Fibroblast of lung (primary cell): ENCODE results near the gene SPATA2L.

ENCODE experiments used
- EZH2 ChIP-seq: IDR thresholded peaks from 2 replicates; pipeline ENCODE4 v1.5.1; 2012; ENCODE audit warnings: low read length, control low read depth, mild to moderate bottlenecking; ENCODE audit errors: missing control alignments
- TF ChIP-seq, protein P1 (sequence below), 2 donors: IDR thresholded peaks in 1 of 2; conservative IDR thresholded peaks in 1 of 2; 1 replicate in 1 of 2; 2 replicates in 1 of 2; pipeline ENCODE4 v1.5.1; 2011 to 2012; ENCODE audit warnings: low read length in 2 of 2, control low read depth in 1 of 2, inconsistent platforms in 1 of 2, low read depth in 1 of 2, mild to moderate bottlenecking in 1 of 2

DNA sequence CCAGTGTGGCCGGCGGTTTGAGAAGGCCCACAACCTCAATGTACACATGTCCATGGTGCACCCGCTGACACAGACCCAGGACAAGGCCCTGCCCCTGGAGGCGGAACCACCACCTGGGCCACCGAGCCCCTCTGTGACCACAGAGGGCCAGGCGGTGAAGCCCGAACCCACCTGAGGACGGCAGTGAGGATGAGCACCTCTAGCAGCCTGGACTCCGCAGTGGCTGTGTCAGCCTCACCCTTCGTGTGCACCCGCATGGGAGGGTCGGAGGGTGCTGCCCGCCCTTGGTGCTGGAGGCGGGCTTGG, 36.5 kb upstream of the SPATA2L start:
- TF ChIP-seq, protein P1, sequence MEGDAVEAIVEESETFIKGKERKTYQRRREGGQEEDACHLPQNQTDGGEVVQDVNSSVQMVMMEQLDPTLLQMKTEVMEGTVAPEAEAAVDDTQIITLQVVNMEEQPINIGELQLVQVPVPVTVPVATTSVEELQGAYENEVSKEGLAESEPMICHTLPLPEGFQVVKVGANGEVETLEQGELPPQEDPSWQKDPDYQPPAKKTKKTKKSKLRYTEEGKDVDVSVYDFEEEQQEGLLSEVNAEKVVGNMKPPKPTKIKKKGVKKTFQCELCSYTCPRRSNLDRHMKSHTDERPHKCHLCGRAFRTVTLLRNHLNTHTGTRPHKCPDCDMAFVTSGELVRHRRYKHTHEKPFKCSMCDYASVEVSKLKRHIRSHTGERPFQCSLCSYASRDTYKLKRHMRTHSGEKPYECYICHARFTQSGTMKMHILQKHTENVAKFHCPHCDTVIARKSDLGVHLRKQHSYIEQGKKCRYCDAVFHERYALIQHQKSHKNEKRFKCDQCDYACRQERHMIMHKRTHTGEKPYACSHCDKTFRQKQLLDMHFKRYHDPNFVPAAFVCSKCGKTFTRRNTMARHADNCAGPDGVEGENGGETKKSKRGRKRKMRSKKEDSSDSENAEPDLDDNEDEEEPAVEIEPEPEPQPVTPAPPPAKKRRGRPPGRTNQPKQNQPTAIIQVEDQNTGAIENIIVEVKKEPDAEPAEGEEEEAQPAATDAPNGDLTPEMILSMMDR (conservative IDR thresholded peaks at IDR 0.05 in 1 of 2, IDR thresholded peaks at IDR 0.05 in 1 of 2; ENCODE audit: low read depth in 1 of 2, low read length in 2 of 2) = no peak
- TF ChIP-seq EZH2 = no peak
